ENCODE data around the gene BCAS3.
"Not testable (repeated sequence)": the region's sequence is repeated elsewhere in the genome, so short reads cannot be mapped to it uniquely, and the experiment has no call there.

BCAS3 gene

DNA sequence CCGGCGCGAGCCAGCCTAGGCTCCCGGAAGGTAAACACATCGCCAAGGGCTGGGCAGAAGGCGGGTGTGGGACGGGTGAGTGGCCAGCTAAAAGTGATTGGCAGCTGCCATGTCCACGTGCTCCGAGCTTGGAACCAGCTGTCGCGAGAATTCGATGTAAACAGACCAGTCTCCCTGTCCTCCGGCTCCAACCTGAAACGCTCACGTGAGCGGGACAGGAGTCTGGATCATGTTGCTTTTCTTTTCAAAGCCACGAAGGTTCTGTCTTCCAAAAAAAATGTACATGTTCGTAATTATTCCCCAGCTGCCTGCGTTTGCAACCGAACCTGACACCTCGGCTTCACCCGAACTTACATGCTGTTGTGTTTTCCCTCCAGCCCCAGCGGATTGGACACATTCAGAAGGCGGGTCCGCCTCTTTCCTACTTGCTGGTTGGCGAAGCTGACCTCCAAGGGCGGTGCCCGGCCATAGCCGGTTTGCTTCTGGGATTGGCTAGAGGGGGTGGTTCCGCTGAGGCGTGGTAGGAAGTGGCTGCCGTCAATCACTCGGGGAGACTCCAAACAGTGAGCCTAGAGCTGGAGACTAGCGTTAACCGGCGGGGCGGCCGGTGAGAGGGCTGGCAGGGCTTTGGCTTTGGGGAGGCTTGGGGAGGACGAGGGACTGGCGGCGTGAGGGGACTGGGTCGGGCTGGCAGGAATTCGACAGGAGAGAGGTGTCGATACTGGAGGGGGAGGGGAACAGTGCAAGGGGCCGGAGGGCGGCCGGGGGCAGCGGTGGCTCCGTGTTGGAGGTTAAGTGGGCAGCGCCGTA, at the start of gene BCAS3:
BCAS3 (plus strand) TSS at position 544 of the 810 bp plus-strand sequence.
- DNase-seq (ENCODE audit: low read depth) = peak; percentile 92

DNA sequence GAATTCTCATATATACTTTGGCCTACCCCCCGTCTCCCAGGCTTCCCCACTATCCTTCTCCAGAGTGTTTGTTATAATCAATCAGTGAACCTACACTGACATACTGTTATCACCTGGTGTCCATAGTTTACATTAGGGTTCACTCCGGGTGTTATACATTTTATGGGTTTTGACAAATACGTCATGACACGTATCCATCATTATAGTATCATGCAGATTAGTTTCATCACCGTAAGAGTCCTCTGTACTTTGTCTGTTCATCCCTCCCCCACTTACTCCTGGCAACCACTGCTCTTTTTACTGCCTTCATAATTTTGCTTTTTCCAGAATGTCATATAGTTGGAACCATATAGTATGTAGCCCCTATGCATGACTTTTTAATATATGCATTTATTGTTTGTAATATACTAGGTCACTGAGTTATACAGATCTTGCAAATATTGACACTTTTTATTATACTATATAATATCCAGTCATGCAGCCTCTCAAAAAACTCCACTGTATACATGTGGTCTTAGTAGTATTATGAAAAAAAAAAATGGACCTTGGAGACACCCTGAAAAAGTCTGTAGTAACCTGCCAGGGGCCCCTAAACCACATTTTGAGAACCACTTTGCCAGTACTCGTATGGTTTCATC, 49.3 kb upstream of the BCAS3 start:
- no peak for DNase-seq (ENCODE audit: low read depth)

- DNase-seq (ENCODE audit: low read depth) = no peak
Measured at GRCh38 chr17:60629120-60629519, 48.5 kb upstream of the BCAS3 start.

DNA sequence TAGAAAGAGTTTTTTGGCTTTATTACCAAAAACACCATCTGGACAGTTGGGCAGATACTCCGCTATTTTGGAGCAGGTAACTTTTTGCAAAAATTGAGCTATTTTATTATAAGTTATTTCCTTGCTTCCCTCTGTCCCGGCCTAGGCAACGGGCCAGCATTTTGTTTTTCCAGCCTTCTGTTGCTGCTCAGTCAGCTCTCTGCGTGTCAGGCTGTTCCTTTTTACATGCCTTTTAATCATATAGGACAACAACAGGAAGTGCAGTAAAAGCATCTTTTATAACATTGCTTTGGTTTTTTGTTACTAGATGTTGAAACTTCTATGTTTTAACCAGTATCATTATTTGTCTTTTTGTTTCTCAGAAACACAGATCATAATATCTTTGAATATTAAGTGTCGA, 47.3 kb upstream of the BCAS3 start:
- no peak for DNase-seq (ENCODE audit: low read depth)

GRCh38 chr17:60631119-60631518, 46.5 kb upstream of the BCAS3 start:
- DNase-seq (ENCODE audit: low read depth) = no peak

GRCh38 chr17:60637683-60638082, 40.0 kb upstream of the BCAS3 start:
- DNase-seq (ENCODE audit: low read depth) = no peak

GRCh38 chr17:60639019-60639330, 38.7 kb upstream of the BCAS3 start:
- DNase-seq (ENCODE audit: low read depth) = no peak

GRCh38 chr17:60640503-60640902, 37.1 kb upstream of the BCAS3 start:
- peak; percentile 11 for DNase-seq (ENCODE audit: low read depth)

DNA sequence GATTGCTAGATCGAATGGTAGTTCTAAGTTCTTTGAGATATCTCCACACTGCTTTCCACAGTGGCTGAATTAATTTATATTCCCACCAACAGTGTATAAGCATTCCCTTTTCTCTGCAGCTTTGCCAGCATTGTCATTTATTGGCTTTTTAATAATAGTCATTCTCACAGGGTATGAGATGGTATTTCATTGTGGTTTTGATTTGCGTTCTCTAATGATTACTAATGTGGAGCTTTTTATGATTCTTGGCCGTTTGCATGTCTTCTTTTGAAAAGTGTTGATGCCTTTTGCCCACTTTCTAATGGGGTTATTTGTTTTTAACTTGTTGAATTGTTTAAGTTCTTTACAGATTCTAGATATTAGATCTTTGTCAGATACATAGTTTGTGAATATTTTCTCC, 36.5 kb upstream of the BCAS3 start:
- no peak for DNase-seq (ENCODE audit: low read depth)

- DNase-seq (ENCODE audit: low read depth) = peak; percentile 66
Measured at GRCh38 chr17:60641810-60642220, 35.8 kb upstream of the BCAS3 start.

GRCh38 chr17:60645918-60646523, 31.6 kb upstream of the BCAS3 start:
- DNase-seq (ENCODE audit: low read depth) = no peak

- no peak for DNase-seq (ENCODE audit: low read depth)
Measured at GRCh38 chr17:60646701-60647100, 30.9 kb upstream of the BCAS3 start.

DNA sequence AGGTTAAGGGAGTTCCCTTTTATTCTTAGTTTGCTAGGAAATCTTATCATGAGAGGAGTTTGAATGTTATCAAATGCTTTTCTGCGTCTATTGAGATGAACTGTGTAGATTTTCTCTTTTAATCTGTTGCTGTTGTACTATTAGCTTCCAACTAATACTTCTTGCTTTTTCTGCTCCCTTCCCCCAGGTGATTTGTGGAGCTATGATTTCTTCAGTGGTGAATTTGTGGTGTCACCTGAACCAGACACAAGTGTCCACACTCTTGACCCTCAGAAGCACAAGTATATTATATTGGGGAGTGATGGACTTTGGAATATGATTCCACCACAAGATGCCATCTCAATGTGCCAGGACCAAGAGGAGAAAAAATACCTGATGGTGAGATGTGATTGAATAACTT, 29.9 kb upstream of the BCAS3 start:
- no peak for DNase-seq (ENCODE audit: low read depth)

GRCh38 chr17:60652454-60653247, 25.0 kb upstream of the BCAS3 start:
- DNase-seq (ENCODE audit: low read depth) = peak; percentile 22

- DNase-seq (ENCODE audit: low read depth) = no peak
Measured at GRCh38 chr17:60653569-60653968, 24.1 kb upstream of the BCAS3 start.

- no peak for DNase-seq (ENCODE audit: low read depth)
Measured at GRCh38 chr17:60656499-60656898, 21.2 kb upstream of the BCAS3 start.

DNA sequence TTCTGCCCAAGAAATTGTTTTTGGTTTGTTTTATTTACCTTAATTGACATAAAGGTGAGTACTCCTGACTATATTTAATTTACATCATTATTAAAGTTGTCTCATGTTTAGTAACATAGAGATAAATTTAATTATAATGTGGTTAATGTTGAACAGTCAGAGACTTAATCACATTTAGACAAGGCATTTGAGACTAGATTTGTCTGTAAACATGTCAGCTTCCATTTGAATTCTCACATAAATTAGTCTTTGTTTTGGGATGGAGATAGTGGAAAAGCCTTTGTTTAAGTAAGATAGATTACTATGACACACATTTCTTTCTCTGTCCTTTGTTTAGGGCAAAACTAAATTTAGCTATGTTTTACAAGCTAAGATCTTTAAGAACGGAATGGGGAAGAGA, 18.5 kb upstream of the BCAS3 start:
- DNase-seq (ENCODE audit: low read depth) = no peak

DNA sequence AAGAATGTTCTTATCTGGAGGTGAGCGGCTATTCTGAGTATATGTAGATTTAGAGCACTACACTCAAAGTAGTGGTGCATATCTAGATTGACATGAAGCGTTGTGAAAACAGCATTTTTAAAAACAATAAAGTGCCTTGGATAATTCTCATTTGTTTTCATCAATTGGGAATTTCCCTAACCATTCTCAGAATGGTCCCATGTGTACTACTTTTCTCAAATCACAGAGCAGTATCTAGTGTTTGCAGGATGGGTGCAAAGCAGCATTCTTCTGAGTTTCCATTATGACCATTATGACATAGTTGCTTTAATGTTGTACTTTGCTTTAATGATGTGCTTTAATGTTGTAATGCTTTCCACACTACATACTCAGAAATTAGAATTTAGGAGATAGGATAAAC, 16.2 kb upstream of the BCAS3 start:
- DNase-seq (ENCODE audit: low read depth) = no peak

DNA sequence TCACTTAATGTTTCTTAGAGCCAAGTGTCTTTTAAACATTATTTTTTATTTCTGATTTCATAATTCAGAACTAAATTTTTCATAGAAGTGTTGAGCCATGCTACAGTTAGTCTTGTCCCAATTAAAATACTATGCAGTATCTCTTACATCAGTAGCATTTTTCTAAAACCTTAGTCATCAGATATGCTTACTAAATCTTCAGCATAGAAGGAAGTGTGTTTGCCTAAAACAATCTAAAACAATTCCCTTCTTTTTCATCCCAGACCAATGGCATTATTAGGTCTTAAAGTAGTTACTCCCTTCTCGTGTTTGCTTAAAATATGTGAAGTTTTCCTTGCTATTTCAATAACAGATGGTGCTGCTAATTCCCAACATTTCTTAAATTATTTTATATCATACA, 13.6 kb upstream of the BCAS3 start:
- DNase-seq (ENCODE audit: low read depth) = no peak

DNA sequence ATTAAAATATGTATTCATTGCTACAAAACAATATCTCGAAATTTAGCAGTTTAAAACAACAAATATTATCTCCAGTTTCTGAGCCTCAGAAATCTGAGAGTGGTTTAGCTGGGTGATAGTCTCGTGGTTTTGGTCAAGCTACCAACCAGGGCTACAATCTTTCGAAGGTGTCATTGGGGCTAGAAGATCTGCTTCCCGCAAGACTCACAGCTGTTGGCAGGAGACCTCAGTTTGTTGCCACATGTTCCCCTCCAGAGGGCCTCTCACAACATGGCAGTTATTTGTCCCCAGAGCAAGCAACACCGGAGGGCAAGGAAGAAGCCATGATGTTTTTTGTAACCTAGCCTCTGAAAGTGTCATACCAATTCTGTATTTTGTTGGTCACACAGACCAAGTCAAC, 12.0 kb upstream of the BCAS3 start:
- DNase-seq (ENCODE audit: low read depth) = no peak

DNA sequence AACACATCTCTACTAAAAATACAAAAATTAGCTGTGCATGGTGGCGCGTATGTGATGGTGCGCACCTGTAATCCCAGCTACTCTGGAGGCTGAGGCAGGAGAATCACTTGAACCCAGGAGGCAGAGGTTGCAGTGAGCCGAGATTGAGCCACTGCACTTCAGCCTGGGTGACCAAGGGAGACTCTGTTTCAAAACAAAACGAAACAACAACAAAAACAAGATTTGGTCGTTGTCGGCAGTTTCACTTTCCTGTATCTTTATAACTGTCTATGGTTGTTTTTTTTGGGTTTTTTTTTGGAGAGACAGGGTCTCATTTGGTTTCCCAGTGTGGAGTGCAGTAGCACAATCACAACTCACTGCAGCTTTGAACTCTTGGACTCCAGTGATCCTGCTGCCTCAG, 8.9 kb upstream of the BCAS3 start:
- not testable (repeated sequence) for DNase-seq (ENCODE audit: low read depth)

DNA sequence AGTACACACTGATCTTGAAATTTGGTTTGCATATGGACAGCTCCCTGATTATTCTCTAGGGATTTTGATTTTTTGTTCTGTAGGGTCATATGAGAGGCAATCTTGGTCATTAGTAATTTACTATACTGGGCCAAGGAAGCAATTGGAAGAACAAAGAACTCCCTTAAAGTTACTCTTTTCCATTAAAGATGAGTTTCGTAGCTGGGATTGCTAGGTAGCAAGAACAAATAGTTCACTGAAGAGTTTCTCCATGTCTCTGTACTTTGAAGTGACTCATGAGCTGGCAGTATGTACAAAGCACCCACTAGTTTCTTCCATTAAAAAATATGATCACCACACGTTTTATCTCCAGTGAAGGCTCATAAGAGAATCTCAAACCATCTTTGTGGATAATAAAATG, 6.2 kb upstream of the BCAS3 start:
- no peak for DNase-seq (ENCODE audit: low read depth)

DNA sequence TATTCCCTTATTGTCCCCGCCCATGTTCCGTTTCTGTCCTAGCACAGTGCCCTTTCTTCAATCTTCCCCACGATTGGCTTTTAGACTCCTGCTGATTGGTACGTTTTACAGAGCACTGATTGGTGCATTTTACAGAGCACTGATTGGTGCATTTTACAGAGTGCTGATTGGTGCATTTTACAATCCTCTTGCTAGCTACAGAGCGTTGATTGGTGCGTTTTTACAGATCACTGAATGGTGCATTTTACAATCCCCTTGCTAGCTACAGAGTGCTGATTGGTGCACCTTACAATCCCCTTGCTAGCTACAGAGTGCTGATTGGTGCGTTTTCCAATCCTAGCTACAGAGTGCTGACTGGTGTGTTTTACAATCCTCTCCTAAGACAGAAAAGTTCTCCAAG, 3.0 kb upstream of the BCAS3 start:
- not testable (repeated sequence) for DNase-seq (ENCODE audit: low read depth)

Data from CMK (cell line).